Nephron (organoid): Measurements from ENCODE around the gene LRCH3.

Experiments used
- H3K27ac Mint-ChIP-seq, 3 experiments: 2 replicates each; pipeline ENCODE4 v1.8.0; 2020; ENCODE audit warnings: mixed read lengths in 3 of 3, mild to moderate bottlenecking in 2 of 3, moderate library complexity in 1 of 3
- H3K27me3 Mint-ChIP-seq: 2 replicates; pipeline ENCODE4 v1.8.0; 2021; ENCODE audit warnings: low read depth, mild to moderate bottlenecking, moderate library complexity, mixed read lengths
- H3K36me3 Mint-ChIP-seq: 2 replicates; pipeline ENCODE4 v1.8.0; 2020; ENCODE audit warnings: low read depth, mixed read lengths
- H3K4me1 Mint-ChIP-seq: 2 replicates; pipeline ENCODE4 v1.8.0; 2020; ENCODE audit warnings: mixed read lengths
- H3K4me3 Mint-ChIP-seq, 3 experiments: 2 replicates each; pipeline ENCODE4 v1.8.0; 2020; ENCODE audit warnings: mild to moderate bottlenecking in 3 of 3, mixed read lengths in 3 of 3, moderate library complexity in 2 of 3
- H3K9me3 Mint-ChIP-seq: 2 replicates; pipeline ENCODE4 v1.8.0; 2020; ENCODE audit warnings: mixed read lengths
- CTCF ChIP-seq, 3 experiments: fragments of 200-600 bp; sonication (generic); IDR thresholded peaks; one replicate each; pipeline ENCODE4 v1.5.0; 2021; ENCODE audit warnings: antibody characterized with exemption in 3 of 3; ENCODE audit not compliant: unreplicated experiment in 3 of 3

Gene LRCH3

GRCh38 chr3:197830308-197830966, 39.4 kb downstream of the LRCH3 start:
- H3K9me3 Mint-ChIP-seq, result no peaks in the 10 kb centered on the region

DNA sequence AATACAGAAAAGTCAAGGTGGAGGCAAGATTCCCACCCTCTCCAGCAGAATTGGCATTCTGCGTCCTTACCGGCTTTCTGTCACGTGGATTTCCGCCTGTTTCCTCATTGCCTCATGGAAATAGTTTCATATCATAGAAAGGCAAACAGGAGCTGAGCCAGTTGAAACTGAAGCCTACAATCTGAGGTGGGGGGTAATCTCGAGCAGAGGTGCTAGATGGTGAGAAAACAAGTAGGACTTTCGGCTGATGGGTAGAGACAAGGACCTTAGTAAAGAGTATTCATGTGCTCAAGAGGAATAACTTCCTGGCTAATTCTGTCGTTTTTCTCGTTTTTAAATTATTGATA, 39.9 kb downstream of the LRCH3 start:
- Mint-ChIP-seq H3K9me3 (no peaks in the 10 kb centered on the region), H3K4me3 (no peak overlapping the region), H3K4me1 (peaks cover 4% of the 10 kb centered on the region)

More at GRCh38 chr3:197830308-197830966, 39.4 kb downstream of the LRCH3 start:
- no peak for TF ChIP-seq CTCF (IDR thresholded peaks at IDR 0.05; ENCODE audit: unreplicated experiment in 3 of 3)
- no peak overlapping the region for H3K4me3 Mint-ChIP-seq
- no peaks in the 10 kb centered on the region for H3K27me3 Mint-ChIP-seq
- no peak overlapping the region for H3K27ac Mint-ChIP-seq
- peaks cover 63% of the 10 kb centered on the region for H3K36me3 Mint-ChIP-seq
- peaks cover 1% of the 10 kb centered on the region for H3K4me1 Mint-ChIP-seq

GRCh38 chr3:197833930-197834715, 43.1 kb downstream of the LRCH3 start:
- Mint-ChIP-seq H3K9me3 (no peaks in the 10 kb centered on the region), H3K36me3 (peaks cover 53% of the 10 kb centered on the region), H3K27ac (no peak overlapping the region), H3K4me1 (peaks cover 4% of the 10 kb centered on the region), H3K4me3 (no peak overlapping the region), H3K27me3 (no peaks in the 10 kb centered on the region)
- no peak for TF ChIP-seq CTCF (IDR thresholded peaks at IDR 0.05; ENCODE audit: unreplicated experiment in 3 of 3)

More for the DNA sequence above, 39.9 kb downstream of the LRCH3 start:
- H3K27ac Mint-ChIP-seq, result no peak overlapping the region
- no peaks in the 10 kb centered on the region for H3K27me3 Mint-ChIP-seq
- H3K36me3 Mint-ChIP-seq, result peaks cover 65% of the 10 kb centered on the region
- no peak for TF ChIP-seq CTCF (IDR thresholded peaks at IDR 0.05; ENCODE audit: unreplicated experiment in 3 of 3)

DNA sequence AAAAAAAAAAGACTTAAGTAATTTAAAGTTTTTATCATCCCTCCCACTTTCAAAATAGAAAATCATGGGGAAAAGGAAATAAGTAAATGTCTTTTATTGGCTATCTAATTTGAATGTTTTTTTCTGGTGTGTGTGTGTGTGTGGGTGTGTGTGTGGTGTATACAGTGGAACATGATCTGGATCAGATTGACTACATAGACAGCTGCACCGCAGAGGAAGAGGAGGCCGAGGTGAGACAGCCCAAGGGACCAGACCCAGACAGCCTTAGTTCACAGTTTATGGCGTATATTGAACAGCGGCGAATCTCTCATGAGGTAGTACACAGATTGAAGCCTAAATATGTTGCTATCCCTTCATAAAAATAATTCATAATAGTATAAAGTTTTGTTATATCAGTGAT, 44.5 kb downstream of the LRCH3 start:
- Mint-ChIP-seq H3K4me1 (peaks cover 4% of the 10 kb centered on the region), H3K27ac (no peak overlapping the region), H3K27me3 (no peaks in the 10 kb centered on the region), H3K9me3 (no peaks in the 10 kb centered on the region), H3K36me3 (peaks cover 50% of the 10 kb centered on the region), H3K4me3 (no peak overlapping the region)
- TF ChIP-seq CTCF (IDR thresholded peaks at IDR 0.05; ENCODE audit: unreplicated experiment in 3 of 3), result no peak

DNA sequence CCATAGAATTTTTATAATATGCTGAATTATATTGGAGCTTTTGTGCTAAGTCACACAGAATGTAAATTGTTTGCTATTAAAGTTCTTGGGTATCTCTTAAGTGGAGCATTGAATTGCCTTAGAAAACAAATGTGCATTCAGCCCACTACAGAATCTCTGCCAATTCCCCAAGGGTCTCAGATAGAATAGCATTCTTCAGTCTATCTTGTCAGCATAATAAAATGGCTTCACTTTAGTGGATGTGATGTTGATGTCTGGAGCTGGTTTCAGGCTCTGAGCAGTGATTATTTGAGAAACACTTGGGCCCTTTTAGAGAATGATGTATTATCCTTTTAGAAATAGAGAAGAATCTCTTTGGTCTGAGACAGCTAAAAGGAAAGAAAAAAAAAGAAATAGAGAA, 45.2 kb downstream of the LRCH3 start:
- Mint-ChIP-seq H3K36me3 (peaks cover 51% of the 10 kb centered on the region), H3K27ac (no peak overlapping the region), H3K27me3 (no peaks in the 10 kb centered on the region), H3K4me3 (no peak overlapping the region), H3K9me3 (no peaks in the 10 kb centered on the region), H3K4me1 (peaks cover 4% of the 10 kb centered on the region)
- TF ChIP-seq CTCF (IDR thresholded peaks at IDR 0.05; ENCODE audit: unreplicated experiment in 3 of 3), result no peak
